HL-60 (cell line): ENCODE data around the gene CCDC6.

Experiments used
- POLR2AphosphoS5 ChIP-seq: IDR thresholded peaks from 2 replicates; pipeline ENCODE4 v1.6.1; 2012; ENCODE audit warnings: low read depth
- REST ChIP-seq: IDR thresholded peaks from 2 replicates; pipeline ENCODE4 v1.6.1; 2012; ENCODE audit warnings: low read depth; ENCODE audit not compliant: insufficient replicate concordance
- TF ChIP-seq, protein P1 (sequence below): IDR thresholded peaks from one replicate; pipeline ENCODE4 v1.5.1; 2011; ENCODE audit warnings: low read length, control low read depth, inconsistent platforms; ENCODE audit not compliant: insufficient read depth

GRCh38 chr10:59819265-59819664, 87.1 kb downstream of the CCDC6 start:
- TF ChIP-seq, protein P1, sequence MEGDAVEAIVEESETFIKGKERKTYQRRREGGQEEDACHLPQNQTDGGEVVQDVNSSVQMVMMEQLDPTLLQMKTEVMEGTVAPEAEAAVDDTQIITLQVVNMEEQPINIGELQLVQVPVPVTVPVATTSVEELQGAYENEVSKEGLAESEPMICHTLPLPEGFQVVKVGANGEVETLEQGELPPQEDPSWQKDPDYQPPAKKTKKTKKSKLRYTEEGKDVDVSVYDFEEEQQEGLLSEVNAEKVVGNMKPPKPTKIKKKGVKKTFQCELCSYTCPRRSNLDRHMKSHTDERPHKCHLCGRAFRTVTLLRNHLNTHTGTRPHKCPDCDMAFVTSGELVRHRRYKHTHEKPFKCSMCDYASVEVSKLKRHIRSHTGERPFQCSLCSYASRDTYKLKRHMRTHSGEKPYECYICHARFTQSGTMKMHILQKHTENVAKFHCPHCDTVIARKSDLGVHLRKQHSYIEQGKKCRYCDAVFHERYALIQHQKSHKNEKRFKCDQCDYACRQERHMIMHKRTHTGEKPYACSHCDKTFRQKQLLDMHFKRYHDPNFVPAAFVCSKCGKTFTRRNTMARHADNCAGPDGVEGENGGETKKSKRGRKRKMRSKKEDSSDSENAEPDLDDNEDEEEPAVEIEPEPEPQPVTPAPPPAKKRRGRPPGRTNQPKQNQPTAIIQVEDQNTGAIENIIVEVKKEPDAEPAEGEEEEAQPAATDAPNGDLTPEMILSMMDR: no peak
- TF ChIP-seq REST: no peak
- no peak for TF ChIP-seq POLR2AphosphoS5
